ENCODE measurements around the gene MMGT1.

Gene MMGT1

GRCh38 chrX:135973548-135974278, at the start of gene MMGT1:
MMGT1 (minus strand) TSS chrX:135973988; CDS start chrX:135973675, 313 bp downstream.
- Histone ChIP-seq H3K4me3 (ENCODE audit: low read length) (peak within 1 kb of the TSS; percentile 88), H3K36me3 (ENCODE audit: control insufficient read depth, insufficient read depth, low read length, severe bottlenecking) (no peaks in the 10 kb centered on the region), H3K9me3 (ENCODE audit: control insufficient read depth, low read length) (peaks cover 3% of the 10 kb centered on the region), H3K9ac (ENCODE audit: low read length) (peak within 1 kb of the TSS; percentile 88), H3K27me3 (replicated peaks; ENCODE audit: control insufficient read depth, insufficient read depth, low read length) (no peaks in the 10 kb centered on the region), H3K4me1 (ENCODE audit: control insufficient read depth, insufficient read depth, low read length) (peaks cover 14% of the 10 kb centered on the region)
- peak; percentile 88 for DNase-seq (ENCODE audit: low read depth)

- peaks cover 13% of the 10 kb centered on the region for H3K27me3 ChIP-seq (replicated peaks; ENCODE audit: control insufficient read depth, insufficient read depth, low read length)
- H3K9ac ChIP-seq (ENCODE audit: low read length) = no peak overlapping the region
- H3K4me1 ChIP-seq (ENCODE audit: control insufficient read depth, insufficient read depth, low read length) = no peaks in the 10 kb centered on the region
- H3K9me3 ChIP-seq (ENCODE audit: control insufficient read depth, low read length) = no peaks in the 10 kb centered on the region
- DNase-seq (ENCODE audit: low read depth) = no peak
- peaks cover 29% of the 10 kb centered on the region for H3K36me3 ChIP-seq (ENCODE audit: control insufficient read depth, insufficient read depth, low read length, severe bottlenecking)
- H3K4me3 ChIP-seq (ENCODE audit: low read length) = no peak overlapping the region
Measured at GRCh38 chrX:136021903-136022302, 48.1 kb upstream of the MMGT1 start.

- Histone ChIP-seq H3K9ac (ENCODE audit: low read length) (no peak overlapping the region), H3K4me3 (ENCODE audit: low read length) (no peak overlapping the region), H3K36me3 (ENCODE audit: control insufficient read depth, insufficient read depth, low read length, severe bottlenecking) (peaks cover 29% of the 10 kb centered on the region), H3K4me1 (ENCODE audit: control insufficient read depth, insufficient read depth, low read length) (no peaks in the 10 kb centered on the region), H3K27me3 (replicated peaks; ENCODE audit: control insufficient read depth, insufficient read depth, low read length) (peaks cover 10% of the 10 kb centered on the region), H3K9me3 (ENCODE audit: control insufficient read depth, low read length) (no peaks in the 10 kb centered on the region)
- DNase-seq (ENCODE audit: low read depth) = no peak
Measured at GRCh38 chrX:136021160-136021559, 47.4 kb upstream of the MMGT1 start.

DNA sequence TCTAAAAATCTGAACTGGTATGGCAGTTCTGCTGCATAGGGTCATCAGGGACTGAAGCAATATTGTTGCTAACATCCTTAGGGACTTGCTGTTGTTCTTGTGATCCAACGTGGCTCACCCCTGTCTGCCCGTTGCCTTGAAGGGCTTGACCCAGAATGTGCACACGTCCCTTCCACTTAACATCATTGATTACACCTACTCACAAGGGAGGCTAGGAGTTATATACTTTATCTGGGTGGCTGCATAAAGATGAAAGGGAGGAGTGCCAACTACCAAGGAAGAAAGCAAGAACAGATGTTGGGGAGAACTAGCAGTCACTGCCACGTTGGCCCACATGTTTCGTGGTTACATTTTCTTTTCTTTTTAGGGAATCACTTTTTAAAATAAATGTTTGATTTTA, 45.4 kb upstream of the MMGT1 start:
- peak; percentile 42 for DNase-seq (ENCODE audit: low read depth)
- Histone ChIP-seq H3K9me3 (ENCODE audit: control insufficient read depth, low read length) (no peaks in the 10 kb centered on the region), H3K4me1 (ENCODE audit: control insufficient read depth, insufficient read depth, low read length) (no peaks in the 10 kb centered on the region)

DNA sequence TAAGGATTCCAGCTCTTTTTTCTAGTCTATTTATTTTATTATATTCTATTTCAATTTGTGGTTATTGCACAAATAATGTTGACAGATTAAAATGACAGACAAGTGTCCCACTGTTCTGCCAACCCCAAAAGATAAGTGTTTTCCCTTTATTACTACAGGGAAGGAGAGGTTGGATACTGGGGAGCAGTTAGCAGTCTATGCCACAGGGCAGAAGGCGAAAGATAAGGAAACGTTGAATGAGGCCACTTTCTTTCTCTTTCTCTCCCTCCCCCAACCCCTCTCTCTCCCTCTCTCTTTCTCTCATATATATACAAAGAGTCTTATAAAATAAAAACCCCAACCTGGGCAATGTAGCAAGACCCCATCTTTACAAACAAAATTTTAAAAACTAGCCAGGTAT, 43.1 kb upstream of the MMGT1 start:
- Histone ChIP-seq H3K4me1 (ENCODE audit: control insufficient read depth, insufficient read depth, low read length) (no peaks in the 10 kb centered on the region), H3K27me3 (replicated peaks; ENCODE audit: control insufficient read depth, insufficient read depth, low read length) (peaks cover 3% of the 10 kb centered on the region), H3K36me3 (ENCODE audit: control insufficient read depth, insufficient read depth, low read length, severe bottlenecking) (peaks cover 27% of the 10 kb centered on the region), H3K9me3 (ENCODE audit: control insufficient read depth, low read length) (no peaks in the 10 kb centered on the region), H3K4me3 (ENCODE audit: low read length) (no peak overlapping the region), H3K9ac (ENCODE audit: low read length) (no peak overlapping the region)
- no peak for DNase-seq (ENCODE audit: low read depth)

More for the DNA sequence above, 45.4 kb upstream of the MMGT1 start:
- peaks cover 22% of the 10 kb centered on the region for H3K36me3 ChIP-seq (ENCODE audit: control insufficient read depth, insufficient read depth, low read length, severe bottlenecking)
- H3K4me3 ChIP-seq (ENCODE audit: low read length) = no peak overlapping the region
- peaks cover 3% of the 10 kb centered on the region for H3K27me3 ChIP-seq (replicated peaks; ENCODE audit: control insufficient read depth, insufficient read depth, low read length)
- H3K9ac ChIP-seq (ENCODE audit: low read length) = no peak overlapping the region

DNA sequence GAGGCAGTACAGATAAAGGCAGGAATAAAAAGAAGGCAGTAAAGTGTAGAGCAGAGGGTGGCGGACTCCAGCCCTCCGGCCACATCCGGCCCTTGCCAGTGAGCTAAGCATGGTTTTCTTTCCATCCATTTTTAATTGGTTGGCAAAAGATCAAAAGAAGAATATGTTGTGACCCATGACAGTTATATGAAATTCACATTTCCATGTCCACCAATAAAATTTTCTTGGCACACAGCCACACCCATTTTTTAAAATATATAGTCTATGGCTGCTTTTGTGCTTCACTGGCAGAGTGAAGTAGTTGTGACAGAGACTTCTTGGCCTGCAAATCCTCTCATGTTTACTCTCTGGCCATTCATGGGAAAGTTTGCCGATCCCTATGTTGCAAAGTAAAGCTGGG, 41.2 kb upstream of the MMGT1 start:
- Histone ChIP-seq H3K9ac (ENCODE audit: low read length) (no peak overlapping the region), H3K36me3 (ENCODE audit: control insufficient read depth, insufficient read depth, low read length, severe bottlenecking) (peaks cover 19% of the 10 kb centered on the region), H3K4me1 (ENCODE audit: control insufficient read depth, insufficient read depth, low read length) (no peaks in the 10 kb centered on the region), H3K4me3 (ENCODE audit: low read length) (no peak overlapping the region), H3K9me3 (ENCODE audit: control insufficient read depth, low read length) (no peaks in the 10 kb centered on the region), H3K27me3 (replicated peaks; ENCODE audit: control insufficient read depth, insufficient read depth, low read length) (peaks cover 3% of the 10 kb centered on the region)
- no peak for DNase-seq (ENCODE audit: low read depth)

DNA sequence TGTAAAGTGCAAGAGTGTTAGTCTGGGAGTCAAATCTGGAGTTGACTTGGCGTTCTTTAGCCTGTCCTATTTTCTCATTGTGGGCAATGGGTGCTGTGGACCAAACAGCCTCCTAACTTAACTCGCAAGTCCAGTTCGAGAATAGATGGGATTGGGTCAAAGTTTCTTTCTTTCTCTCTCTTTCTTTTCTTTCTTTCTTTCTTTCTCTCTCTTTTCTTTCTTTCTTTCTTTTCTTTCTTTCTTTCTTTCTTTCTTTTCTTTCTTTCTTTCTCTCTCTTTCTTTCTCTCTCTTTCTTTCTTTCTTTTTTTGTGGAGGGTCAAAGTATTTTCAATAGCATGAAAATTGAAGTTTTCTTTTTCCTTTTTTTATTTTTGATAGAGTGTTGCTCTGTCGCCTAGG, 14.5 kb upstream of the MMGT1 start:
- Histone ChIP-seq H3K4me3 (ENCODE audit: low read length) (no peak overlapping the region), H3K4me1 (ENCODE audit: control insufficient read depth, insufficient read depth, low read length) (peaks cover 7% of the 10 kb centered on the region), H3K9me3 (ENCODE audit: control insufficient read depth, low read length) (peaks cover 4% of the 10 kb centered on the region), H3K36me3 (ENCODE audit: control insufficient read depth, insufficient read depth, low read length, severe bottlenecking) (no peaks in the 10 kb centered on the region), H3K9ac (ENCODE audit: low read length) (no peak overlapping the region), H3K27me3 (replicated peaks; ENCODE audit: control insufficient read depth, insufficient read depth, low read length) (no peaks in the 10 kb centered on the region)
- no peak for DNase-seq (ENCODE audit: low read depth)

GRCh38 chrX:135985973-135986310, 12.2 kb upstream of the MMGT1 start:
- DNase-seq (ENCODE audit: low read depth) = peak; percentile 15
- peaks cover 7% of the 10 kb centered on the region for H3K4me1 ChIP-seq (ENCODE audit: control insufficient read depth, insufficient read depth, low read length)
- H3K9ac ChIP-seq (ENCODE audit: low read length) = peak overlapping the region; percentile 87
- H3K27me3 ChIP-seq (replicated peaks; ENCODE audit: control insufficient read depth, insufficient read depth, low read length) = no peaks in the 10 kb centered on the region
- H3K9me3 ChIP-seq (ENCODE audit: control insufficient read depth, low read length) = peaks cover 4% of the 10 kb centered on the region
- no peaks in the 10 kb centered on the region for H3K36me3 ChIP-seq (ENCODE audit: control insufficient read depth, insufficient read depth, low read length, severe bottlenecking)
- H3K4me3 ChIP-seq (ENCODE audit: low read length) = peak overlapping the region; percentile 90

DNA sequence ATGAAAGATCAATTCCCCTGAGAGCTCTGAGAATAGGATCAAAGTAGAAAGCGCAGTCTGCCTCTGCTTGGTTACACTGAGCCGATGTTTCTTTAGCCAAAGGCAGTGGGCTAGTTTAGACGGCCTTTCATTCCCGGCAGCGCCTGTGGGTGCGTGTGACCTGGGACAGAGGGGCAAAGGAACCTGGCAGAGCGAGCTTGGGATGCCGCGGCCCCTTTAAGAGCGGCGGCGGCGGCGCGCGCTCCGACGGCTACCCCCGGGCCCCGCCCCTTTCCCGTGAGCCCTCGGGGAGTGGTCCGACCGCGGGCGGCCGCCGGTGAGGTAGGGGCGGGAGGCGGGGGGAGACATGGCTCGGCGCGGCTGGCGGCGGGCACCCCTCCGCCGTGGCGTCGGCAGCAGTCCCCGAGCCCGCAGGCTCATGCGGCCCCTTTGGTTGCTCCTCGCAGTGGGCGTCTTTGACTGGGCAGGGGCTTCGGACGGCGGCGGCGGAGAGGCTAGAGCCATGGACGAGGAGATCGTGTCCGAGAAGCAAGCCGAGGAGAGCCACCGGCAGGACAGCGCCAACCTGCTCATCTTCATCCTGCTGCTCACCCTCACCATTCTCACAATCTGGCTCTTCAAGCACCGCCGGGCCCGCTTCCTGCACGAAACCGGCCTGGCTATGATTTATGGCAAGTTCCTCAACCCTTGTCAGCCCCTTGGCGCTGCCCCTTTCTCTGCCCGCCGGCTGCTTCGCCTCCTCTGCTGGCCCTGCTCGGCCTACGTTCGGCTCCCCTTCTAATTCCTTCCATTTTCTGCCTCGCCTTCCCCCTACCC, 11.6 kb upstream of the MMGT1 start, which contains the start of gene SLC9A6:
Gene SLC9A6, plus strand, starts transcription at position 279 of the 816 bp plus-strand sequence. Its CDS starts 224 bp downstream, at position 503.
- Histone ChIP-seq H3K4me1 (ENCODE audit: control insufficient read depth, insufficient read depth, low read length) (peaks cover 7% of the 10 kb centered on the region), H3K4me3 (ENCODE audit: low read length) (peak within 1 kb of the TSS; percentile 90), H3K27me3 (replicated peaks; ENCODE audit: control insufficient read depth, insufficient read depth, low read length) (no peaks in the 10 kb centered on the region), H3K9ac (ENCODE audit: low read length) (peak within 1 kb of the TSS; percentile 87), H3K36me3 (ENCODE audit: control insufficient read depth, insufficient read depth, low read length, severe bottlenecking) (no peaks in the 10 kb centered on the region), H3K9me3 (ENCODE audit: control insufficient read depth, low read length) (peaks cover 4% of the 10 kb centered on the region)
- DNase-seq (ENCODE audit: low read depth) = peak; percentile 81

DNA sequence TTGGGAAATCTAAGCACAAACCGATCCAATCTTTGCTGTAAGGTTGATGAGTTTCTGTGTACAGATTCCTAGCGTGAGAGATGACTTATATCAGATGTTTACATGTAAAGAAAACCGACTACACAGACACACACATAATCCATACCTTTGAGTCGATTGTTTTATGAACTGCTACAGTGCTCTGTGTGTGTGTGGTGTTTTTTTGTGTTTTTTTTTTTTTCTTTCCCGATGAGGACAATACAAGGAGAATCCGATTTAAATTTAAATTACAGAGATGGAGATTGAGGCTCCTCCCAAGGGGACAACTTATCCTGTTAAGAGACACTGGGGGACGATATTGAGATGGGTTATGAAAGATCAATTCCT, 11.0 kb upstream of the MMGT1 start:
- Histone ChIP-seq H3K9ac (ENCODE audit: low read length) (peak overlapping the region; percentile 87), H3K4me1 (ENCODE audit: control insufficient read depth, insufficient read depth, low read length) (peaks cover 7% of the 10 kb centered on the region), H3K4me3 (ENCODE audit: low read length) (peak overlapping the region; percentile 90), H3K27me3 (replicated peaks; ENCODE audit: control insufficient read depth, insufficient read depth, low read length) (no peaks in the 10 kb centered on the region), H3K9me3 (ENCODE audit: control insufficient read depth, low read length) (peaks cover 4% of the 10 kb centered on the region), H3K36me3 (ENCODE audit: control insufficient read depth, insufficient read depth, low read length, severe bottlenecking) (no peaks in the 10 kb centered on the region)
- peak; percentile 19 for DNase-seq (ENCODE audit: low read depth)

GRCh38 chrX:135984256-135984655, 10.5 kb upstream of the MMGT1 start:
- Histone ChIP-seq H3K27me3 (replicated peaks; ENCODE audit: control insufficient read depth, insufficient read depth, low read length) (no peaks in the 10 kb centered on the region), H3K36me3 (ENCODE audit: control insufficient read depth, insufficient read depth, low read length, severe bottlenecking) (no peaks in the 10 kb centered on the region), H3K4me3 (ENCODE audit: low read length) (peak overlapping the region; percentile 90), H3K9me3 (ENCODE audit: control insufficient read depth, low read length) (peaks cover 4% of the 10 kb centered on the region), H3K9ac (ENCODE audit: low read length) (peak overlapping the region; percentile 87), H3K4me1 (ENCODE audit: control insufficient read depth, insufficient read depth, low read length) (peaks cover 7% of the 10 kb centered on the region)
- DNase-seq (ENCODE audit: low read depth) = no peak
